B cell (primary cell): ENCODE measurements around the gene GNA15.

Experiments used
- EZH2 ChIP-seq: IDR thresholded peaks from 2 replicates; pipeline ENCODE4 v1.6.1; 2012; ENCODE audit warnings: borderline replicate concordance, low read depth, mild to moderate bottlenecking, moderate library complexity, low read length; ENCODE audit not compliant: insufficient read depth, poor library complexity, severe bottlenecking
- TF ChIP-seq, protein P1 (sequence below): fragments of 200-600 bp; IDR thresholded peaks from one replicate; pipeline ENCODE4 v1.8.0; 2022; ENCODE audit warnings: antibody characterized with exemption, mild to moderate bottlenecking

DNA sequence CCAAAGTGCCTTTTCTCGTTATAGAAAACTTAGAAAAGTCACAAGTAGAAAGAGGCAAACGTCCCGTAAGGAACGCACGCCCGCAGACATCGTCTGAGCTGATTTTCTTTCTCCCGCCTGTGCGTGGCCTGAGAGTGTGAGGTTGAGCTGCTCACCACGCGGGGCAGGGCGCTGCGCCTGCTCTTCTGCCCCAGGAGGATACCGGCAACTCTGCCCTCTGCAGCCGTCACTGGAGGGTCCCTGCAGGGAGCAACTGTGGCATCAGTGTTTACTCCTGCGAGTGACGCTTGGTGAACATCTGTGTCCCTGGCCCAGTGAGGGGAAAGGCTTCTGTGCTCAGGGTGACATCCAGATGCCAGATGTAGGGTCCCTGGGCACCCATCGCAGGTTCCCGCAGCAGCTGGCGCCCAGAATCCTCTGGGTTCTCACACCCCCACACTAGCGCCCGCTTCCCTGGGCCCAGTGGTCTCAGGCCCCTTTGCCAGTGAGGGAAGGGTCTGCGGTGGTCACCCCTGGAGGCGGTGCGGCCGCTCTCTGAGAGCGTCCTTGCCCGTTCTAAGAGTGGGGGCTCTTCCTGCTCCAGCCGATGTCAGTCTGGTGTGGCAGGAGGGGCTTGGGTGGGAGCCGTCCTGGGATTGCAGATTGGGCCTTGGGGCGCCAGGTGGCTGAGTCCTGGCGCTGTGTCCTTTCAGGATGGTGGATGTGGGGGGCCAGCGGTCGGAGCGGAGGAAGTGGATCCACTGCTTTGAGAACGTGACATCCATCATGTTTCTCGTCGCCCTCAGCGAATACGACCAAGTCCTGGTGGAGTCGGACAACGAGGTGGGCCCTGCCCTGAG lies 17.4 kb upstream of the GNA15 start:
- TF ChIP-seq, protein P1, sequence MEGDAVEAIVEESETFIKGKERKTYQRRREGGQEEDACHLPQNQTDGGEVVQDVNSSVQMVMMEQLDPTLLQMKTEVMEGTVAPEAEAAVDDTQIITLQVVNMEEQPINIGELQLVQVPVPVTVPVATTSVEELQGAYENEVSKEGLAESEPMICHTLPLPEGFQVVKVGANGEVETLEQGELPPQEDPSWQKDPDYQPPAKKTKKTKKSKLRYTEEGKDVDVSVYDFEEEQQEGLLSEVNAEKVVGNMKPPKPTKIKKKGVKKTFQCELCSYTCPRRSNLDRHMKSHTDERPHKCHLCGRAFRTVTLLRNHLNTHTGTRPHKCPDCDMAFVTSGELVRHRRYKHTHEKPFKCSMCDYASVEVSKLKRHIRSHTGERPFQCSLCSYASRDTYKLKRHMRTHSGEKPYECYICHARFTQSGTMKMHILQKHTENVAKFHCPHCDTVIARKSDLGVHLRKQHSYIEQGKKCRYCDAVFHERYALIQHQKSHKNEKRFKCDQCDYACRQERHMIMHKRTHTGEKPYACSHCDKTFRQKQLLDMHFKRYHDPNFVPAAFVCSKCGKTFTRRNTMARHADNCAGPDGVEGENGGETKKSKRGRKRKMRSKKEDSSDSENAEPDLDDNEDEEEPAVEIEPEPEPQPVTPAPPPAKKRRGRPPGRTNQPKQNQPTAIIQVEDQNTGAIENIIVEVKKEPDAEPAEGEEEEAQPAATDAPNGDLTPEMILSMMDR, result no peak
- TF ChIP-seq EZH2, result no peak
